Transverse colon (tissue), 4 donors: ENCODE measurements around the gene CNTNAP2. TPM values are rescaled to one million over a fixed set of nuclear protein-coding genes. Genes with fewer than 3 reads are reported as not detected.

Experiments
- DNase-seq: peaks from one replicate; pipeline ENCODE4 v3.0.0-alpha.2; 2019
- H3K27ac ChIP-seq, 4 donors: fragments of 200-600 bp; sonication (generic); 2 replicates each; pipeline ENCODE4 v1.5.1; 2016 to 2018; ENCODE audit warnings: inconsistent platforms in 4 of 4
- H3K27me3 ChIP-seq: fragments of 200-600 bp; sonication (generic); 2 replicates; pipeline ENCODE4 v1.5.1; 2017; ENCODE audit warnings: inconsistent platforms
- H3K36me3 ChIP-seq, 4 donors: fragments of 200-600 bp; sonication (generic); 2 replicates each; pipeline ENCODE4 v1.5.1; 2017 to 2019; ENCODE audit warnings: inconsistent platforms in 4 of 4
- H3K4me1 ChIP-seq, 4 donors: fragments of 200-600 bp; sonication (generic); 2 replicates each; pipeline ENCODE4 v1.5.1; 2017 to 2020; ENCODE audit warnings: inconsistent platforms in 4 of 4
- H3K4me3 ChIP-seq, 4 donors: fragments of 200-600 bp; sonication (generic); 1 replicate in 1 of 4; 2 replicates in 3 of 4; pipeline versions ENCODE4 v1.5.1 to v1.6.1; 2017 to 2019; ENCODE audit warnings: inconsistent platforms in 4 of 4
- H3K9me3 ChIP-seq, 2 donors: fragments of 200-600 bp; sonication (generic); 2 replicates each; pipeline ENCODE4 v1.5.1; 2017 to 2019; ENCODE audit warnings: inconsistent platforms in 2 of 2
- EP300 ChIP-seq: sonication (generic); formaldehyde crosslinking; IDR thresholded peaks from one replicate; pipeline ENCODE4 v1.6.1; 2017; ENCODE audit warnings: antibody characterized with exemption, low read depth
- POLR2A ChIP-seq: fragments of 450-650 bp; IDR thresholded peaks from one replicate; pipeline ENCODE4 v1.6.1; 2016; ENCODE audit warnings: antibody characterized with exemption, mild to moderate bottlenecking, moderate library complexity
- POLR2AphosphoS5 ChIP-seq, 3 donors: sonication (generic); formaldehyde crosslinking; IDR thresholded peaks; one replicate each; pipeline ENCODE4 v1.6.1; 2016; ENCODE audit warnings: antibody characterized with exemption in 3 of 3
- WGBS, 2 donors: methylation state at CpG; one replicate each; pipeline ENCODE4 v1.1.5; 2018; ENCODE audit warnings: low coverage in 1 of 2; 5-methylcytosine and 5-hydroxymethylcytosine counted together
- in situ Hi-C, 4 donors: fragments of 200-750 bp; cut with MboI; loops; one replicate each; pipeline versions ENCODE4 v1.15.0 to v1.15.1; 2017; ENCODE audit warnings: low sequenced_read_pairs in 3 of 4, low pct_ligation_motif_present in 1 of 4, low pct_unique_long_range_greater_than_20kb in 1 of 4
- intact Hi-C: fragments of 100-400 bp; cut with DNase I; formaldehyde crosslinking; loops from one replicate; pipeline ENCODE4 v1.15.1; 2023; ENCODE audit warnings: low total_unique reads
- total RNA-seq, 4 donors: library from RNA; depleted of rRNA; stranded (reverse); fragments of >200 nt; gene quantifications; one replicate each; pipeline ENCODE4 v1.1.0, GENCODE V29; 2016
- TF ChIP-seq, protein P1 (sequence below), 5 experiments: fragments of 200-600 bp in 3 of 5; fragments of 450-650 bp in 2 of 5; sonication (generic) in 3 of 5; IDR thresholded peaks; 1 replicate in 2 of 5; 2 replicates in 3 of 5; pipeline ENCODE4 v1.5.1; 2016 to 2017; ENCODE audit warnings: antibody characterized with exemption in 5 of 5, inconsistent platforms in 3 of 5, mild to moderate bottlenecking in 2 of 5, moderate library complexity in 1 of 5

CNTNAP2 gene
- total RNA-seq, 4 donors from 2014 or later = 0.60 to 2.9 (median 2.4) TPM

DNA sequence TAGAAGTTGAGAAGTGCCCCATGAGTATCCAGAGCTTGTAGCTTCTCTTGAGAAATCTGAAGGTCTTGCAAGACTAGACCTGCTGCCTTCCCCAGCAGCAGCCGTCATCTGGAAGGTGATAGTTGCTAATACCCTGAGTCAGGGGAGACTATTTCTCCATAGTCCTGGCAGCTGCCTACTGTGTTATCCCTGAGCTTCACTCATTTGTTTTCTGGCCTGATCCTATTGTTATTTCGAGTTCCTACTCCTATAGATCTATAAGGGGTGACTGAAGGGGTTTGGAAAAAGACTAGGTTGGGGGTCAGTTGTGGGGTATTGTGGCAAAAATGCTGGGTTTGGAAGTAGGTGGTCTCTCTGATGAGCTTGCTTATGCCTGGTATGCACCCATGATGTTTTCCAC, 297.8 kb downstream of the CNTNAP2 start:
- no peaks in the 10 kb centered on the region for H3K27me3 ChIP-seq
- no peak for DNase-seq
- H3K36me3 ChIP-seq = no peaks in the 10 kb centered on the region
- H3K4me3 ChIP-seq = no peak overlapping the region
- intact Hi-C loops (no loop called here), in situ Hi-C loops (no loop called here)
- 49 to 54% methylated on average over 2 of the region's 2 CpGs for WGBS, 2 donors
- no peak overlapping the region for H3K27ac ChIP-seq
- H3K4me1 ChIP-seq = no peaks in the 10 kb centered on the region
- no peaks in the 10 kb centered on the region for H3K9me3 ChIP-seq
- TF ChIP-seq POLR2AphosphoS5 (IDR thresholded peaks at IDR 0.05) (no peak), POLR2A (no peak), EP300 (no peak)
- TF ChIP-seq, protein P1, sequence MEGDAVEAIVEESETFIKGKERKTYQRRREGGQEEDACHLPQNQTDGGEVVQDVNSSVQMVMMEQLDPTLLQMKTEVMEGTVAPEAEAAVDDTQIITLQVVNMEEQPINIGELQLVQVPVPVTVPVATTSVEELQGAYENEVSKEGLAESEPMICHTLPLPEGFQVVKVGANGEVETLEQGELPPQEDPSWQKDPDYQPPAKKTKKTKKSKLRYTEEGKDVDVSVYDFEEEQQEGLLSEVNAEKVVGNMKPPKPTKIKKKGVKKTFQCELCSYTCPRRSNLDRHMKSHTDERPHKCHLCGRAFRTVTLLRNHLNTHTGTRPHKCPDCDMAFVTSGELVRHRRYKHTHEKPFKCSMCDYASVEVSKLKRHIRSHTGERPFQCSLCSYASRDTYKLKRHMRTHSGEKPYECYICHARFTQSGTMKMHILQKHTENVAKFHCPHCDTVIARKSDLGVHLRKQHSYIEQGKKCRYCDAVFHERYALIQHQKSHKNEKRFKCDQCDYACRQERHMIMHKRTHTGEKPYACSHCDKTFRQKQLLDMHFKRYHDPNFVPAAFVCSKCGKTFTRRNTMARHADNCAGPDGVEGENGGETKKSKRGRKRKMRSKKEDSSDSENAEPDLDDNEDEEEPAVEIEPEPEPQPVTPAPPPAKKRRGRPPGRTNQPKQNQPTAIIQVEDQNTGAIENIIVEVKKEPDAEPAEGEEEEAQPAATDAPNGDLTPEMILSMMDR (IDR thresholded peaks at IDR 0.05) = no peak

DNA sequence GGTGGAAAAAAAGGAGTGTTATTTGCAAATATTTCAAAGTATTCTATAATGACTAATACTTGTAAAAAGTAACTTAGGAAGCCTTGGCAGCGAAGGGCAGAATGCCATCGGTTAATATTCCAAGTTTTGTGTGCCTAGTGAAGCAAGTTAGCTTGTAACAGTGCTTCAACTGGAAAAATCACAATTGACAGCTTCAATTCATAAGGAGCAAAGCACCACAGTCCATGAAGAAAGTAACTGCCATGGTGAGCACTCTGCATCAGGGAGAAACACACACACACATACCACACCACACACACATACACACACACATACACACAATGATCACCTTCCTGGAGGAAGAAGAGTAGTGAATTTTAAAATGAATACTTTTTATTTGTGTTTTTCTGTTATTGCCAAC, 298.3 kb downstream of the CNTNAP2 start:
- intact Hi-C loops = no loop called here
- in situ Hi-C loops = no loop called here
- Histone ChIP-seq H3K36me3 (no peaks in the 10 kb centered on the region), H3K27me3 (no peaks in the 10 kb centered on the region), H3K27ac (no peak overlapping the region), H3K9me3 (no peaks in the 10 kb centered on the region), H3K4me3 (no peak overlapping the region), H3K4me1 (no peaks in the 10 kb centered on the region)
- 76 to 82% methylated on average over 2 of the region's 2 CpGs for WGBS, 2 donors
- no peak for DNase-seq
- TF ChIP-seq POLR2AphosphoS5 (IDR thresholded peaks at IDR 0.05) (no peak), EP300 (no peak), POLR2A (no peak)
- TF ChIP-seq, protein P1 (IDR thresholded peaks at IDR 0.05) = no peak

DNA sequence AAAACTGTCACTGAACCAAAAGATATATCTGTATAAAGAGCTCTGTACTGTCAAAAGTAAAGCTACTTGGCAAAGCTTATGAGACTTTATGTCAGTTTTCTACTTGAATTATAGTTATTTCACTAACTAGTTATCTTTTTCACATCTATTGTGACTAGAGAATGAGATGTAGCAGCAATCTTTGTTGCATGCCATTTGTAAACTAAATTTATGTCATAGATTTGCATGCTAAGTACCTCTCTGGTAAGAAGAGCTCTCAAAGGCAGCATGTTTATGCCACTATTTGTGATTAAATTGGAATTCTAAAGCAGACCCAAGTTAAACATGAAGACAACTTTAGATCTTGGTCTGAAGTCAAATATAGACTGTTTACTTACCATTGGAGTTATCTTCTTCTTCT, 300.6 kb downstream of the CNTNAP2 start:
- no peak overlapping the region for H3K4me3 ChIP-seq
- intact Hi-C loops (no loop called here), in situ Hi-C loops (no loop called here)
- H3K9me3 ChIP-seq = no peaks in the 10 kb centered on the region
- H3K36me3 ChIP-seq = no peaks in the 10 kb centered on the region
- no peaks in the 10 kb centered on the region for H3K4me1 ChIP-seq
- no peak for DNase-seq
- no peak overlapping the region for H3K27ac ChIP-seq
- no peaks in the 10 kb centered on the region for H3K27me3 ChIP-seq
- TF ChIP-seq EP300 (no peak), POLR2A (no peak), POLR2AphosphoS5 (IDR thresholded peaks at IDR 0.05) (no peak)
- TF ChIP-seq, protein P1 (IDR thresholded peaks at IDR 0.05) = no peak

DNA sequence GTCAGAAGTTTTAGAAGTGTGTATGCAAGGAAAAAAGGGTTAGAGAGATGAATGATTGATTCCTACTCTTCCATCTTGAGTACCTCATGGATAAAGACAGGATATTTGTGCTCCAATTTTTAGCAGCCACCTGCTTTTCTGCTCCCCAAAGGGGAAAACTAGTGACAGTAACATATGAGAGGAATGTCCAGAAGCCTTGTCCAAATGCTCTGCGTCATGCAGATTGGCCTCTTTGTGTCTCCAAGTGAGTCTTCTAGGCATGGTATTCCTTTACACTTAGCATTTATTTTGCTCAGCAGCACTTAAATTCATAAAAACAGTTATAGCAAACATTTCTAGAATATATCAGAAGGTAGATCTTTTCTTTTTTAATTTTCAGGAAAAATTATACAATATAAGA, 306.8 kb downstream of the CNTNAP2 start:
- intact Hi-C loops = no loop called here
- DNase-seq = no peak
- Histone ChIP-seq H3K36me3 (no peaks in the 10 kb centered on the region), H3K4me1 (no peaks in the 10 kb centered on the region), H3K4me3 (no peak overlapping the region), H3K27me3 (no peaks in the 10 kb centered on the region), H3K9me3 (no peaks in the 10 kb centered on the region), H3K27ac (no peak overlapping the region)
- no peak for TF ChIP-seq POLR2A
- TF ChIP-seq EP300 = no peak
- no peak for TF ChIP-seq POLR2AphosphoS5 (IDR thresholded peaks at IDR 0.05)
- TF ChIP-seq, protein P1 (IDR thresholded peaks at IDR 0.05) = no peak
- in situ Hi-C loops = no loop called here
- 86% methylated on average over 1 of the region's 1 CpG for WGBS, 2 donors
